GM12801 (cell line): ENCODE results near the gene OTOF.

Source experiments
- CTCF ChIP-seq: IDR thresholded peaks from one replicate; pipeline ENCODE4 v1.5.1; 2011; ENCODE audit warnings: control low read depth; ENCODE audit not compliant: insufficient read length; ENCODE audit errors: extremely low read depth

Gene OTOF

DNA sequence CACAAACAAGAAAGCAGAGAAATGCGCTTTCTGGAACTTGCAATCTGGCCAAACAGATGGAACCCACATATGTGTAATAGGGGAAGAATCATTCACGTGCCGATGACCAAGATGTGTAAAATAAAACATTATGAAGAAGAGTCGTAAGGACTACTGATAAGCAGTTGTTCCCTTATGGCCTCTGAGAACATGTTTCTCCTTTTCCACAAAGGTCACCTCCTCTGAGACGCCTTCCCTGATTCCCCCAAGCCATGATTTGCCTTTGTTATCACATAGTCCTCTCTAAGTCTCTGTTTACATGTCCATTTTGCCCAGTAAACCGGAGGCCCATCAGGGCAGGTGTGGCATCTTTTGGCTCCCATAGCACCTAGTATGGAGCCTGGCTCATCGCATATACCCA lies 8.0 kb downstream of the OTOF start:
- no peak for TF ChIP-seq CTCF

GRCh38 chr2:26469092-26469710 lies 8.7 kb downstream of the OTOF start:
- no peak for TF ChIP-seq CTCF

DNA sequence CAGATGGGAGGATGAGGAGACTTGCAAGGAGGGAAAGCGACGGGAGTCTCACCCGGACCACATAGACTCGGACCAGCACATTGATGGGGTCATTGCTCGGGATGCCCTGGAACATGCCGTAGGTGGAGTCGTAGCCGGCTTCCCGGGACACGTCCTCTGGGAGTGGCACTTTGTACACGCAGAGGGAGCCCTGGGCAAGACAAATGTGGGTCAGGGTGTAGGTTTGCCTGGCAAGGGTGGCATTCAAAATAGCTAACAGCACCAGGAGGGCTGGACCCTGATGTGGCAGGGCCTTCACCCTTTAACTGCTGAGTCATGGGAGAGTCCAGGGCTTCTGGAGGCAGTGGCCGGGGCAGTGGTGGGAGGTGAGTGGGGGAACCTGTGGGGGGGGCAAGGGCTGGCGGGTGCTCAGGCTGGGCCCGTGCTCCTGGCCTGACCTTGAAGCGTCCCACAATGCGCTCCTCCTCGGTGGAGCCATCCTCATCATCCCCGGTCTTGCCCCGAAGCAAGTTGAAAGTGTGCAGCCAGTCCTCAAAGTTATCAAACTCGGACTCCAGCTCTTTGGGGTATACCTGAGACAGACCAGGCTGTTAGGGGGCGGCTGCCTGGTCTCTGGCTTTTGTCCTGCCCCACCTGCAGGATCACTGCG lies 11.1 kb downstream of the OTOF start:
- TF ChIP-seq CTCF = no peak

DNA sequence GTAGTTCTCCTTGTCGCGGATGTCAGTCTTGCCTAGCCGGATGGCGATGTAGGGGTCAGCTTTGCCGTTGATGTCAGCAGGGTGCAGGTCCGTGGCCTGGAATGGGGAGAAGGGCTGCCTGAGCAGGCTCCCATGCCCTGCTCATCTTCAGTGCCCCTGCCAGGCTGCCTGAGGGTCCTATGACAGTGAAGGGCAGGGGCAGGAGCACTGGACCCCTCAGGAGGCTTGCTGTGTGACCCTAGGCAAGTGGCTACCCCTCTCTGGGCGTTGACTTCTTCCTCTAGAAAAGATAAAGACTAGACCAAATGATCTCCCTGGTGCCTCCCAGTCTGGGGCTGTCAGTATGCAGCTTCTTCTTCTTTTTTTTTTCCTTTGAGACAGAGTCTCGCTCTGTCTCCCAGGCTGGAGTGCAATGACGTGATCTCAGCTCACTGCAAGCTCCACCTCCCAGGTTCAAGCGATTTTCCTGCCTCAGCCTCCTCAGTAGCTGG lies 11.9 kb downstream of the OTOF start:
- no peak for TF ChIP-seq CTCF

DNA sequence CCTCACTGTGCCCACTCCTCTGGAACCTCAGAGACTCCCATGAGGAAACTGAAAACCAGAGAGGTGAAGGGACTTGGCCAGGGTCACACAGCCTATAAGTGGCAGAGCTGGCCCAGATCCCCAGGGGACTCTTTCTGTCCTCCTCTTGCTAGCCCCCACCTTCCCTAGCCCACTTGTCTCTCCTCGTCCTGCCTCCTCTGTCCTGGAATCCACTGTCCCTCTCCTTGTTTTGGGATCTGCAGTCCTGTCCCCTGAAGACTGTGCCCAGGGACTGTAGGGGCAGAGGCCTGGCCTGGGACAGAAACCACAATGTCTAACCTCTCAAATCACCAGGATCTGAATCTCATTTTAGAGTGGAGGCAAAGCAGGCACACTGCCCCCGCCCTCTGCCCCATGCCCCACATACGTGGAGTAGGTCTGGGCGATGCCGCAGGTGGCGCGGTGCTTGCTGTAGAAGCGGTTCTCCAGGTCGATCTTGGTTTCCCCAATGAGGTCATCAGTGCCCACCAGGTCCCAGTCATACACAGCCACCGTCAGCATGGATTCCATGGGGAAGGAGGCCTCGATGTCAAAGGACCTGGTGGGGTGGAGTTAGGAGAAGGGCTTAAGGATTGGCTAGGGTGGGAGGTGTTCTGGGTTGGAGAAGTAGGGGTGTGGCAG lies 12.5 kb downstream of the OTOF start:
- TF ChIP-seq CTCF = no peak

GRCh38 chr2:26464390-26465265 lies 13.3 kb downstream of the OTOF start:
- no peak for TF ChIP-seq CTCF
